ENCODE measurements around the gene SUN5.

SUN5 gene

DNA sequence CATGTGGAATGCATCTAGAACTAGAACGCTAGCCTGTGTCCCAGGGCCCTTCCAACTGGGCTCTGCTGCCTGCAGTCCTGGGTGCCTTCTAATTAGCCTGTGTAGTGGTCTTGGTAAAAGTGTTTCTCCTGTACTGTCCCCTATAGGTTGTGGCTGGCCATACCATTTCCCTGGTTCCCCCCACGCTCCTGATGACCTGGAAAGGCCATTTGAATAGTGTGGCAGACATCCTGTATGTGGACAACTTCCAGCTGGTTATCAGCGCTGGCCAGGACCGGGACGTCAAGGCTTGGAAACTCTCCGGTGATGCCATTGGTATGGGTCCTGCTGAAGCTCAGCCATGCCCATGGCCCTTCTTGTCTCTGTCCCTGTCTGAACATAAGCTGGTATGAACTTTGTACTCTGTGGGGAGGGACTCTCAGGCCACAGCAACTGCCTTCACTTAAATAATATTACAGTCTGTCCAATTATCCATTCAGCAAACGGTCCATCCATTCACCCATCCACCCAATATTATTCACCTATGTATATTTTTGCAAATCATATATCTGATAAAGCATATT, 60.7 kb downstream of the SUN5 start:
- no peak overlapping the region for H3K9ac ChIP-seq (ENCODE audit: low read depth, low read length)
- H3K36me3 ChIP-seq (ENCODE audit: insufficient read depth, low read length), result no peaks in the 10 kb centered on the region
- no peaks in the 10 kb centered on the region for H3K9me3 ChIP-seq (ENCODE audit: control insufficient read depth, insufficient read depth, low read length)
- peaks cover 3% of the 10 kb centered on the region for H3K4me1 ChIP-seq (ENCODE audit: insufficient read depth, low read length)

DNA sequence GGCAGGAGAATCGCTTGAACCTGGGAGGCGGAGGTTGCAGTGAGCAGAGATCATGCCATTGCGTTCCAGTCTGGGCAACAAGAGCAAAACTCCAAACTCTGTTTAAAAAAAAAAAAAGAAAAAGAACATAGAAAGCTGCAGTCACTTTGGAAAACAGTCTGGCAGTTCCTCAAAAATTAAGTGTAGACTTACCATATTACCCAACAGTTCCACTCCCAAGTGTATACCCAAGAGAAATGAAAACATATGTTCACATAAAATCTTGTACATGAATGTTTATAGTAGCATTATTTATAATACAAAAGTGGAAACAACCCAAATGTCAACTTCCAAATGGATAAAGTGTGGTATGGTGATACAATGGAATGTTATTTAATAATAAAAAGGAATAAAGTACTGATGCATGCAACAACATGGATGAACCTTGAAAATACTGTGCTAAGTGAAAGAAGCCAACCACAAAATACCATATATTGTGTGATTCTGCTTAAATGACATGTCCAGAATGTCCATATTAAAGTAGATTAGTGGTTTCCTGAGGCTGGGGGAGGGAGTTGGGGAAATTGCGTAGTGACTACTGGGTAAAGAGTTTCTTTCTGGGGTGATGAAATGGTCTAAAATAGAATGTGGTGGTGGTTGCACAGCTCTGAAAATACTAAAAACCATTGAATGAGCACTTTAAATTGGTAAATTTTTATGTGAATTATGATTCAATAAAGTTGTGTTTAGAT, 62.9 kb downstream of the SUN5 start:
- H3K36me3 ChIP-seq (ENCODE audit: insufficient read depth, low read length), result no peaks in the 10 kb centered on the region

DNA sequence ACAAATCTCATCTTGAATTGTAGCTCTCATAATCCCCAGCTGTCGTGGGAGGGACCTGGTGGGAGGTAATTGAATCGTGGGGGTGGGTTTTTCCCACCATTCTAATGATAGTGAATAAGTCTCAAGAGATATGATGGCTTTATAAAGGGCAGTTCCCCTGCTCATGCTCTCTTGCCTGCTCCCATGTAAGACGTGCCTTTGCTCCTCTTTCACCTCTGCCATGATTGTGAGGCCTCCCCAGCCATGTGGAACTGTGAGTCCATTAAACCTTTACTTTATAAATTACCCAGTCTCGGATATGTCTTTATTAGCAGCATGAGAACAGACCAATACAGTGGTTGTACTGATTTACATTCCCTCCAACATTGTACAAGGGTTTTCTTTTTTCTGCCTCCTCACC, 69.7 kb downstream of the SUN5 start:
- H3K9ac ChIP-seq (ENCODE audit: low read depth, low read length), result no peak overlapping the region
- H3K4me1 ChIP-seq (ENCODE audit: insufficient read depth, low read length), result no peaks in the 10 kb centered on the region
- no peaks in the 10 kb centered on the region for H3K9me3 ChIP-seq (ENCODE audit: control insufficient read depth, insufficient read depth, low read length)
- H3K36me3 ChIP-seq (ENCODE audit: insufficient read depth, low read length), result no peaks in the 10 kb centered on the region

More for the DNA sequence above, 62.9 kb downstream of the SUN5 start:
- Histone ChIP-seq H3K9ac (ENCODE audit: low read depth, low read length) (no peak overlapping the region), H3K9me3 (ENCODE audit: control insufficient read depth, insufficient read depth, low read length) (no peaks in the 10 kb centered on the region), H3K4me1 (ENCODE audit: insufficient read depth, low read length) (peaks cover 3% of the 10 kb centered on the region)

All from ES-I3 (cell line).